ENCODE results near the gene FGF3.

The FGF3 gene

DNA sequence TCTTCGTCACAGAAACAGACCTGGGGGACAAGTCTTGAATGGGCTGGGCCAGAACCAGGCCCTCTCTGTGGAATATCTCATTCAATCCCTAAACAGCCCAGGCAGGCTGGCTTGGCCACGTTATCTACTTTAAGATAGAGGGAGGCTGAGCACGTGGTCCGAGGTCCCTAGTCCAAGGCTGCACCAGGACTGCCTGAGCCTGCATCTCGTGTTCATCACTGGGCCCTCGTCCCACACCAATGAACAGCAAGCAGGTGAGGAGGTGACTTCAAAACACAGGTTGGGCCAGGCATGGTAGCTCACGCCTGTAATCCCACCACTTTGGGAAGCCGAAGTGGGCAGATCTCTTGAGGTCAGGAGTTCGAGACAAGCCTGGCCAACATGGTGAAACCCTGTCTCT is 20.3 kb upstream of the FGF3 start:
- TF ChIP-seq ZNF274 (IDR thresholded peaks at IDR 0.05; ENCODE audit: low read depth, low read length) = no peak
- no peak overlapping the region for H3K4me3 ChIP-seq (ENCODE audit: low read length)

DNA sequence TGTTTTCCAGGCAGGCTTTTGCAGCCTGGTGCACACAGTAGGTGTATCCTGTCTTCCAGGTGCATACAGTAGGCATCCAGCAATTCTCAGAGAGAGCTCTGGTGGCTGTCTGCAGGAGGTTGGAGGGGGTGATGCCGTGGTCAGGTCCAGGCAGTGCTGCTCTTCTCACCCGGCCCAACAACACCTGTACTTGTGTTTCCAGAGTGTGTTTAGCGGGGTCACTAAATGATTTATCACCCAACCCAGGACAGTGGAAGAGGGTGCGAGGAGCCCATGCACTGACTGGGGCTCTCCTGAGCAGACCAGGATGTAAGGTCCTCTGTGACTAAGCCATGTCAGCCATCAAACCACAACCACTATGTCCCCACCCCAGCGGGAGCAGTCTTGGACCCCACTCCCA is 18.6 kb upstream of the FGF3 start:
- no peak for TF ChIP-seq ZNF274 (IDR thresholded peaks at IDR 0.05; ENCODE audit: low read depth, low read length)

DNA sequence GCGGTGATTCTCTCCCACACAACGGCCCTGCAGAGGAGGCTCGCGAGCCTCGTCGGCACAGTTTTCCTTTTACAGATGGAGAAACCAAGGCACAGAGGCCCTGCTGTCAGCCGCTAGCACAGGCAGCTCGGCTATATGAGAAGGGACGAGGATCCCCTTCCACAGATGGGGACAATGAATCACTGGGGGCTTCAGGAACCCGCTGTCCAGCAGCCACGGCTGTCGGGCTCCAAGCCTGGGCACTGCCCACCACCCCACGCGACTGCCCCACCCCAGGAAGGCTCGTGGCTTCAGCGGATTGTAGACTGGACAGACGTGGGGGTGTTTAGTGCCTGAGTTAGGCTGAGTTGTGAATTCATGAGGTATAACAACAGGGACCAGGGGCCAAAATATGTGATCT is 17.2 kb upstream of the FGF3 start:
- H3K4me3 ChIP-seq (ENCODE audit: low read length) = no peak overlapping the region
- TF ChIP-seq ZNF274 (IDR thresholded peaks at IDR 0.05; ENCODE audit: low read depth, low read length) = no peak

More for the DNA sequence above, 18.6 kb upstream of the FGF3 start:
- no peak overlapping the region for H3K4me3 ChIP-seq (ENCODE audit: low read length)

DNA sequence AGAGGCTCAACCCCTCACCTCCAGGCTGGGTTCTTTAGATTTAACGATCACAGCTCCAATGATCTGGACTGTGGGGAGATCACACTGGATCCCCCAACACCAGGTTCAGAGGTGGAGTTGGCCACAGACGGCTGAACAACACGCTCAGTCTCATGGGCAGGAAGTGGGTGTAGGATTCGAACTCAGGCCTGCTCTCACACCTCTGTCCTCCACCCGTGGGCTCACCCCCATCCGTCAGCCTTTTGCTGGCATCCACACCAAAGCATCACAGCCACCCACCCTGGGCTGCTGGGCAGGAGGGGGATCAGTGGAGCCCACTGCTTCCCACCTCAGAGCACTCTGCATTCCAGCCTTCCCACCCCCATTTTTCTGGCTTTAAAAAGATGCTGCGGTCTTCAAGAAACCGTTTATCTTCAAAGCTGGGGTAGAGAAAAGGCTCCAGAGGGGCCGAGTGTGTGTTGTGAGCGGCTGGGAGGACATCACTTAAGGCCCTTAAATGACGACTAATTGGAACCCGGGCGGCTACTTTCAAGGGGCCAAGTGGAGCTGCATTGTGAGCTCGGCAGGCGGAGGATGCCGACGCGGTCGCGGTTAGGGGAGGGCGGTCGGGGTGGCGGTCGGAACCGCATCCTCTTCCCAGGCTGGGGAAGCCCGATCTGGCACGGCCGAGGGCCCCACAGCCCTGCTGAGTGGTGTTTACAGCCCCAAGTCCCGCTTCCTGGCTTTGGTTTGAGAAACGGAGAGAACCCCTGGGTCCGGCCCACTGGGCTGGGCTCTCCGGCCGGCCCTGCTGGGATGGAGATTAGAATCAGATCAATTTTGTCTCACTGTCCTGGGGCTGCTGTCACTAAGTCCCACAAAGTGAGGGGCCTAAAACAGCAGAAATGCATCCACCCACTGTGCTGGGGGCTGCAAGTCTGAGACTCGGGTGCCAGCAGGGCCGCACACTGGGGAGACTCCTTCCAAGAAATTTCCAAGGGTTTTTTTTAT is 15.9 kb upstream of the FGF3 start:
- no peak for TF ChIP-seq ZNF274 (IDR thresholded peaks at IDR 0.05; ENCODE audit: low read depth, low read length)
- H3K4me3 ChIP-seq (ENCODE audit: low read length) = no peak overlapping the region

DNA sequence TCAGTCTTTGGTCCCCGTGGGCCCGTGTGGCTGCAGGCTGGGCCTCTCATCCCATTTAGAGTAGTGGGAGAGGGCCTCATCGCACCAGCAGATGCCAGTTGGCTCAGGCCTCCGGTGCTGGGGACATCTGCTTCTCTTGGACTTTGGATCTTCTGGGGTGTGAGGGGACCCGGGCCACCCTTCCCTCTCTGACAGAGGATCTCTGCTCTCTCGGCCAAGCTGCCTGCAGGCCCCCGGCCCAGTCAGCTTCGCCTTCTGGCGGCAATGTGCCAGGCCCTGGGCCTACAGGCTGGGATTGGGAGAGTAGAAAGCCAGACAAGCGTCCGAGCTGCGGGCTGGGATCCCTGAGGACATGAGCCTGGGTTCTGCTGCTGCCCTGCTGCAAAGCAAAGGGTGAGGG is 15.0 kb upstream of the FGF3 start:
- TF ChIP-seq ZNF274 (IDR thresholded peaks at IDR 0.05; ENCODE audit: low read depth, low read length) = no peak
- no peak overlapping the region for H3K4me3 ChIP-seq (ENCODE audit: low read length)

DNA sequence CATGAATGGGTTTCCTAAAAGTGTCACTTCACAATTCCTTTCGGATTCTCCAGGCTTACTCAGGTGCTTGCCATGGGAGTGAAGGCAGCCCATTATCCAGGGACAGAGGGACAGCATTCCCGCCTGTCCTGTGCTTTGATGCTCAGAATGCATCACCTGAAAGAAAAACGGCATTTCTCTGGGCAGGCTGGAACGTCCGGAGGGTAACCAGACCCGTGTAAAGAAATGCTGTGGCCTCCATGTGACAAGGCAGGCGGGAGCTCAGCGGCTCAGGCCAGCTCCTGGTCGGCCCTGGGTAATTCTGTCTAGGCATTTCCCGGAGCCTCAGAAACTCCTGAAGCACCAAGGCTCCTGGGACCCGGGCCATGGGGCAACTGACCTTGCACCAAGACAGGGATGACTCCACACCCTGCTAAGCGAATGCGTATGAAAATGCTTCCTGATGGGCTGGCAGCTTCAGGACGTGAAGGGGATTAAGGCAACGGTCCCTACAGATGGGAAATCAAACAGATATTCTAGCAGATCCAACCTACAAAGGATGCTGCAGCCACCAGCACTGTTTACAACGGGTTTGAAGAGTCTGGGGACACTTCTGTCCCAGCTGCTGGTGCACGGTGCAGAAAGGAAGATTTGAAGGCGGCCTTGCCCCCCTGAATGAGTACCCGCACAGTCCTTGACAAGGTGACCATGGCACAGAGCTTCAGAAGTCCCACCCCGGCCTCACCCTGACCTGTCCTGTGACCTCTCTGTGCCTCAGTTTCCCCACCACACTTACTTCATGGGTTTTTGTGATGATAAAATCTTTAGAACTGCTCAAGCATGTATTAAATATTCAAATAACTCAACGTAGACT is 13.6 kb upstream of the FGF3 start:
- TF ChIP-seq ZNF274 (IDR thresholded peaks at IDR 0.05; ENCODE audit: low read depth, low read length) = no peak

DNA sequence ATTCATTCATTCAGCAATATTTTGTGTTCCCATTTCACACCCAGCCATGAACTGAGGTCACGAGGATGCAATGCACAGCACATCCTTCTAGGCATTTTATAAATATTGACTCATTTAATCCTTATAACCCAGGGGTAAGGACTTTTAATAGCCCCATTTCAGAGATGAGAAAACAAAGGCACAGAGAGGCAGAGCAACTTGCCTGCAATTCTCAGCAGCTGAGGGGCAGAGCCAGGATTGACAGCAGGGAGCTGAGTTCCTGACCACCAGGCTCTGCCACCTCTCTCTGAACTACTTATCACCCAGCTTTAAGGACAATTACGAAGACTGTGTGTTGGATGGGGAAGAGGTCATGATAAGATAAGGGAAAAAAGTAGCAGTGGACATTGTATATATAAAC is 12.8 kb upstream of the FGF3 start:
- no peak for TF ChIP-seq ZNF274 (IDR thresholded peaks at IDR 0.05; ENCODE audit: low read depth, low read length)
- no peak overlapping the region for H3K4me3 ChIP-seq (ENCODE audit: low read length)

More for the DNA sequence above, 13.6 kb upstream of the FGF3 start:
- H3K4me3 ChIP-seq (ENCODE audit: low read length) = no peak overlapping the region

DNA sequence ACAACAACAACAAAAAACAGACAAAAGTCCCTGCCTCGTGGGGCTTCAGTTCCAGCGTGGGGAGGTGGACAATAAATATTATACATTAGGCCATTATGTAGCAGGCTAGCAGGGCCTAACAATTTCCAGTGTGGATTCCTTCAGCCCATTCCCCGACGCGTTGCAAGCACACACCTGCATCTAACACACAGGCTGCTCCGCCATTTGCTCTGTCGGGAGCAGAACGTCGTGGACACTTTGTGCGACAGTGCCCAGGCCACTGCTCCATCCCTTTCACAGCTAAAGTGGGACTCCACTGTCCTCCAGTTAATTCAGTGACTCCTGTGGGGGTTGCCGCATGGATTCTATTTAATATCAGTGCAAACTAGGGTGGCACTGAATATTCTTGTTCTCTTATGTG is 10.9 kb upstream of the FGF3 start:
- TF ChIP-seq ZNF274 (IDR thresholded peaks at IDR 0.05; ENCODE audit: low read depth, low read length) = no peak
- no peak overlapping the region for H3K4me3 ChIP-seq (ENCODE audit: low read length)

DNA sequence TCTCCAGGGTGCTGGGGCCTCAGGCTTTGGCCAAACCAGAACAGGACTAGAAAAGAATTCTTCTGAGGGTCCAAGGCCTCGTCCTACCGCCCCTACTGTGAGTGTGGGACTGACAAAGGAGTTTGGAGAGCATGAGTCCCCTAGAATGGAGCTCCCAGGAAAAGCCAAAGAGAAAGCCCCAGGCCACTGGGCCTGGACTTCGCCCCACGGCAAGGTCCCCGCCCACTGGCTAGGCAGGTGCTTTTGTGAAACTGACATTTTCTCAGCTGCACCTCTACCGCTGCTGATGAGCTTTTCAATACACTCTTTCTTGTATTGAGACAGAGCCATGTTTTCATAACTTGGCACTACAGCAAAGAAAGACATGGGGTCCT is 9.7 kb upstream of the FGF3 start:
- TF ChIP-seq ZNF274 (IDR thresholded peaks at IDR 0.05; ENCODE audit: low read depth, low read length) = no peak
- H3K4me3 ChIP-seq (ENCODE audit: low read length) = no peak overlapping the region

DNA sequence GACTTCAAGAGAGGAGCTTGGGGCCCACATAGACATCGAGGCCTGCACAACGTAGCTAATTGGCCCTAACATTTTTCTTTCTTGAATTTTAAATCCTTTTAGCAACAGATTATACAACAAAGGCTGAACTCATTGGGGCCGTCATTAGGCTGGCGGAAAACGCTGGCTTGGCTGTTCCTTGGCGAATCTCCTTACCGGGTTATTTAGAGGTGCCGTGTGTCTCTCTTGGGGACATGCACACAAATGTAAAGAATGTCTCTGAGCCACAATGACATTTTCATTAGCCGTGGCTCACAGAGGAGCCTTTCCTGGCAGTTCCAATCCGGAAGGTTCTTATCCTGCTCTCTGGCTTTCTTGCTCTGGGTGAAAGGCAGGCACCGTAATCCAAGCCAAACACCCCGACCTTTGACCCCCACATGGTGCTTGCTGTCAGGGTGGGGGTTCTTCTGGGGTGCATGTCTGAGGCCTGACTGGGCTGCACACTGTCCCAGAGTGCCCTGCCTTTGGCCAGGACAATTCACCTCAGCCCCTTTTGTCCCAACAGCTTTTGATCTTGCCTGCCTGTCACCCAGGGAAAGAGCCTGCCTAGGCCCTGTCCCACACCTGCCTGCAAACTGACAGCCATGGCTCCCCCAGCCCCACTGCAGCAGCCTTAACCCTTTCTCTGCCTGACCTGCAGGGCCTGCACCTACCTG is 9.2 kb upstream of the FGF3 start:
- TF ChIP-seq ZNF274 (IDR thresholded peaks at IDR 0.05; ENCODE audit: low read depth, low read length) = no peak
- no peak overlapping the region for H3K4me3 ChIP-seq (ENCODE audit: low read length)

DNA sequence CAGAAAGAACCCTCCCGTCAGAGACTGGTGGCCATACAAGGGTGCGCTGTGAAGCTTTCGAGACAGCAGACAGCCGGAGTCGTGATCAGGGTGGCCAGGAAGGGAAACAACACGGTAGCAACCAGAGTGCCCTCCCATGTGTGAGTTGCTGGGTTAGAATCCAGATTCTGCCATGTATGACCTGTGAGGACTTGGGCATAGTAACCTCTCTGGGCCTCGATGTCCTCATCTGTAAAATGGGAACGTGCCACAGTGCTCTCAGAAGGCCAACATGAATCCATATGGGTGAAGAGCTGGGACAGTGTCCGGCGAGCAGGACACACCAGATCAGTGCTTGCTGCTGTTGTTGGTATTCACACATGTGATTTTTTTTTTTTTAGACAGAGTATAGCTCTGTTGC is 7.6 kb upstream of the FGF3 start:
- H3K4me3 ChIP-seq (ENCODE audit: low read length) = no peak overlapping the region
- no peak for TF ChIP-seq ZNF274 (IDR thresholded peaks at IDR 0.05; ENCODE audit: low read depth, low read length)

DNA sequence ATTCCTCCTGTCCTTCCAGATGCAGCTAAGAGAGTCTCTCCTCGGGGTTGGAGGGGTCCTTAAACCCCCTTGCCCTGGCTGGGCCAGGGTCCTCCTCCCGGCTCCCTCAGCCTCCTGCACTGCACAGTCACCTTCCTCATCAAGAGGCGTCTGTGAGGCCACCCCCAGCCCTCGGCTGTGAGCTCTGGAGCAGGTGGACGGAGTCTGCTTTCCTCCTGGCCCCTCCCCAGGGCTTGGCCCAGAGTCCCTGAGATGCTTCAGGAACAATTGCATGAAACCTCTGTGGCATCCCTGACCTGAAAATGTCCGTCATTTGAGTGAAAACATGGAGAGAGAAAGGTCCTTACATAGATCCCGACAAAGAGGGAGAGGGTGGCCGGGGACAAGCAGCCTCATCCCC is 6.7 kb upstream of the FGF3 start:
- H3K4me3 ChIP-seq (ENCODE audit: low read length) = no peak overlapping the region
- TF ChIP-seq ZNF274 (IDR thresholded peaks at IDR 0.05; ENCODE audit: low read depth, low read length) = no peak

DNA sequence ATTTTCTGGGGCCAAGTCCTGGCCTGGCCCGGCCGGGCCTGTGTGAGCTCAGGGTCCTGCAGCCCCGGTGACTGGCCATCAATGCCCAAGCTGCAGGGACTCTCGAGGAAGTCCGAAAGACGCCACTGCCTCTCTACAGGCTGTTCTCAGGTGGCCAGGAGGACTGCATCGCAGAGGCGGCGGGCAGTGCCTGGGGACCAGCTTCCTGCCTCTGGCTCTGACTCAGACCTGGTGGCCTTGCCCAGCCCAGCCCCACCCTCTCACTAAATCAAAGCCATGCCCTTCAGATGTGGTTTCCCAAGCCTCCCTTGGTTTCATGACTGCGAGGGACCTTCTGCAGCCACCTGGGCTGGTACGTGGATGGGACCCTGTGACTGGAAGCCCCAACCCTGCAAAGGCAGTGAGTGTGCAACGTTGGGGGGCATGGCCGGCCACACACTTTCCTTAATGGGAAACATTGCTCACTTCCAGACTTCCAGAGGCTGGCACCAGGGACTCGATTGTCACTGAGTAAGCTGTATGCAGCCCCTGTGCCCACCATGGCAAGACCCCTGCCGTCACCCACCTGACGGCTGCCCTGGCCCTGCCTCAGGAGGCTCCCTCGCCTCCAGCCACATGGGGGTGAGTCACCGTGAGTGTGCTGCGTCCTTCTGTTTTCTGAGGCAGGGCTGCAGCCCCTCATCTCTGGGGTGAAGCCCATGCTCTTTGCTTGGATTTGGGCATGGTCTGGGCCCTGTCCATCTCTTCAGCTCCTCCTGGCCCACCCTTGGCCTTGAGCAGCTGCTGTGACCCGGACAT is 6.0 kb upstream of the FGF3 start:
- no peak for TF ChIP-seq ZNF274 (IDR thresholded peaks at IDR 0.05; ENCODE audit: low read depth, low read length)
- H3K4me3 ChIP-seq (ENCODE audit: low read length) = no peak overlapping the region
